HEK293 (cell line): ENCODE results near the gene GPR119.

Experiments
- BCL11A ChIP-seq: fragments of 450-650 bp; formaldehyde crosslinking; IDR thresholded peaks from 2 replicates; pipeline ENCODE4 v1.5.1; 2016; ENCODE audit warnings: low read depth, missing biosample characterization, missing genetic modification characterization
- CTCF ChIP-seq: fragments of 450-650 bp; formaldehyde crosslinking; IDR thresholded peaks from 2 replicates; pipeline ENCODE4 v1.5.1; 2016; ENCODE audit warnings: missing biosample characterization, missing genetic modification characterization
- FEZF1 ChIP-seq: fragments of 450-650 bp; formaldehyde crosslinking; IDR thresholded peaks from 2 replicates; pipeline ENCODE4 v1.5.1; 2016; ENCODE audit warnings: missing biosample characterization, missing genetic modification characterization
- OVOL3 ChIP-seq: fragments of 450-650 bp; formaldehyde crosslinking; IDR thresholded peaks from 2 replicates; pipeline ENCODE4 v1.5.1; 2016; ENCODE audit warnings: missing biosample characterization, missing genetic modification characterization
- REPIN1 ChIP-seq: fragments of 450-650 bp; formaldehyde crosslinking; IDR thresholded peaks from 2 replicates; pipeline ENCODE4 v1.5.1; 2017; ENCODE audit warnings: missing biosample characterization, missing genetic modification characterization, low read depth
- ZNF184 ChIP-seq: fragments of 450-650 bp; IDR thresholded peaks from 2 replicates; pipeline ENCODE4 v1.5.1; 2018; ENCODE audit warnings: missing biosample characterization, mild to moderate bottlenecking, missing genetic modification characterization
- ZNF211 ChIP-seq: fragments of 450-650 bp; formaldehyde crosslinking; IDR thresholded peaks from 2 replicates; pipeline ENCODE4 v1.5.1; 2016; ENCODE audit warnings: low read depth, missing biosample characterization, missing genetic modification characterization
- ZNF600 ChIP-seq: fragments of 450-650 bp; formaldehyde crosslinking; IDR thresholded peaks from 2 replicates; pipeline ENCODE4 v1.5.1; 2016; ENCODE audit warnings: missing biosample characterization, missing genetic modification characterization
- ZNF629 ChIP-seq: fragments of 450-650 bp; formaldehyde crosslinking; IDR thresholded peaks from 2 replicates; pipeline ENCODE4 v1.5.1; 2017; ENCODE audit warnings: missing biosample characterization, missing genetic modification characterization
- TF ChIP-seq, protein P1 (sequence below): fragments of 450-650 bp; formaldehyde crosslinking; IDR thresholded peaks from 2 replicates; pipeline ENCODE4 v1.5.1; 2016; ENCODE audit warnings: missing biosample characterization, missing genetic modification characterization
- TF ChIP-seq, protein P2 (sequence below): fragments of 450-650 bp; formaldehyde crosslinking; conservative IDR thresholded peaks from 2 replicates; pipeline ENCODE4 v1.5.1; 2016; ENCODE audit warnings: low read depth, missing biosample characterization, missing genetic modification characterization
- TF ChIP-seq, protein P3 (sequence below): fragments of 450-650 bp; formaldehyde crosslinking; IDR thresholded peaks from 2 replicates; pipeline ENCODE4 v1.5.1; 2016; ENCODE audit warnings: missing biosample characterization, missing genetic modification characterization, borderline replicate concordance

GRCh38 chrX:130413415-130413814 lies 27.9 kb upstream of the GPR119 start:
- TF ChIP-seq CTCF (tag by site-specific recombination), result no peak
- no peak for TF ChIP-seq ZNF629
- TF ChIP-seq OVOL3, result no peak
- no peak for TF ChIP-seq REPIN1
- TF ChIP-seq, protein P1, sequence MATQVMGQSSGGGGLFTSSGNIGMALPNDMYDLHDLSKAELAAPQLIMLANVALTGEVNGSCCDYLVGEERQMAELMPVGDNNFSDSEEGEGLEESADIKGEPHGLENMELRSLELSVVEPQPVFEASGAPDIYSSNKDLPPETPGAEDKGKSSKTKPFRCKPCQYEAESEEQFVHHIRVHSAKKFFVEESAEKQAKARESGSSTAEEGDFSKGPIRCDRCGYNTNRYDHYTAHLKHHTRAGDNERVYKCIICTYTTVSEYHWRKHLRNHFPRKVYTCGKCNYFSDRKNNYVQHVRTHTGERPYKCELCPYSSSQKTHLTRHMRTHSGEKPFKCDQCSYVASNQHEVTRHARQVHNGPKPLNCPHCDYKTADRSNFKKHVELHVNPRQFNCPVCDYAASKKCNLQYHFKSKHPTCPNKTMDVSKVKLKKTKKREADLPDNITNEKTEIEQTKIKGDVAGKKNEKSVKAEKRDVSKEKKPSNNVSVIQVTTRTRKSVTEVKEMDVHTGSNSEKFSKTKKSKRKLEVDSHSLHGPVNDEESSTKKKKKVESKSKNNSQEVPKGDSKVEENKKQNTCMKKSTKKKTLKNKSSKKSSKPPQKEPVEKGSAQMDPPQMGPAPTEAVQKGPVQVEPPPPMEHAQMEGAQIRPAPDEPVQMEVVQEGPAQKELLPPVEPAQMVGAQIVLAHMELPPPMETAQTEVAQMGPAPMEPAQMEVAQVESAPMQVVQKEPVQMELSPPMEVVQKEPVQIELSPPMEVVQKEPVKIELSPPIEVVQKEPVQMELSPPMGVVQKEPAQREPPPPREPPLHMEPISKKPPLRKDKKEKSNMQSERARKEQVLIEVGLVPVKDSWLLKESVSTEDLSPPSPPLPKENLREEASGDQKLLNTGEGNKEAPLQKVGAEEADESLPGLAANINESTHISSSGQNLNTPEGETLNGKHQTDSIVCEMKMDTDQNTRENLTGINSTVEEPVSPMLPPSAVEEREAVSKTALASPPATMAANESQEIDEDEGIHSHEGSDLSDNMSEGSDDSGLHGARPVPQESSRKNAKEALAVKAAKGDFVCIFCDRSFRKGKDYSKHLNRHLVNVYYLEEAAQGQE (tag by site-specific recombination), result no peak
- TF ChIP-seq, protein P2, sequence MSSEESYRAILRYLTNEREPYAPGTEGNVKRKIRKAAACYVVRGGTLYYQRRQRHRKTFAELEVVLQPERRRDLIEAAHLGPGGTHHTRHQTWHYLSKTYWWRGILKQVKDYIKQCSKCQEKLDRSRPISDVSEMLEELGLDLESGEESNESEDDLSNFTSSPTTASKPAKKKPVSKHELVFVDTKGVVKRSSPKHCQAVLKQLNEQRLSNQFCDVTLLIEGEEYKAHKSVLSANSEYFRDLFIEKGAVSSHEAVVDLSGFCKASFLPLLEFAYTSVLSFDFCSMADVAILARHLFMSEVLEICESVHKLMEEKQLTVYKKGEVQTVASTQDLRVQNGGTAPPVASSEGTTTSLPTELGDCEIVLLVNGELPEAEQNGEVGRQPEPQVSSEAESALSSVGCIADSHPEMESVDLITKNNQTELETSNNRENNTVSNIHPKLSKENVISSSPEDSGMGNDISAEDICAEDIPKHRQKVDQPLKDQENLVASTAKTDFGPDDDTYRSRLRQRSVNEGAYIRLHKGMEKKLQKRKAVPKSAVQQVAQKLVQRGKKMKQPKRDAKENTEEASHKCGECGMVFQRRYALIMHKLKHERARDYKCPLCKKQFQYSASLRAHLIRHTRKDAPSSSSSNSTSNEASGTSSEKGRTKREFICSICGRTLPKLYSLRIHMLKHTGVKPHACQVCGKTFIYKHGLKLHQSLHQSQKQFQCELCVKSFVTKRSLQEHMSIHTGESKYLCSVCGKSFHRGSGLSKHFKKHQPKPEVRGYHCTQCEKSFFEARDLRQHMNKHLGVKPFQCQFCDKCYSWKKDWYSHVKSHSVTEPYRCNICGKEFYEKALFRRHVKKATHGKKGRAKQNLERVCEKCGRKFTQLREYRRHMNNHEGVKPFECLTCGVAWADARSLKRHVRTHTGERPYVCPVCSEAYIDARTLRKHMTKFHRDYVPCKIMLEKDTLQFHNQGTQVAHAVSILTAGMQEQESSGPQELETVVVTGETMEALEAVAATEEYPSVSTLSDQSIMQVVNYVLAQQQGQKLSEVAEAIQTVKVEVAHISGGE (tag by site-specific recombination), result no peak
- TF ChIP-seq, protein P3, sequence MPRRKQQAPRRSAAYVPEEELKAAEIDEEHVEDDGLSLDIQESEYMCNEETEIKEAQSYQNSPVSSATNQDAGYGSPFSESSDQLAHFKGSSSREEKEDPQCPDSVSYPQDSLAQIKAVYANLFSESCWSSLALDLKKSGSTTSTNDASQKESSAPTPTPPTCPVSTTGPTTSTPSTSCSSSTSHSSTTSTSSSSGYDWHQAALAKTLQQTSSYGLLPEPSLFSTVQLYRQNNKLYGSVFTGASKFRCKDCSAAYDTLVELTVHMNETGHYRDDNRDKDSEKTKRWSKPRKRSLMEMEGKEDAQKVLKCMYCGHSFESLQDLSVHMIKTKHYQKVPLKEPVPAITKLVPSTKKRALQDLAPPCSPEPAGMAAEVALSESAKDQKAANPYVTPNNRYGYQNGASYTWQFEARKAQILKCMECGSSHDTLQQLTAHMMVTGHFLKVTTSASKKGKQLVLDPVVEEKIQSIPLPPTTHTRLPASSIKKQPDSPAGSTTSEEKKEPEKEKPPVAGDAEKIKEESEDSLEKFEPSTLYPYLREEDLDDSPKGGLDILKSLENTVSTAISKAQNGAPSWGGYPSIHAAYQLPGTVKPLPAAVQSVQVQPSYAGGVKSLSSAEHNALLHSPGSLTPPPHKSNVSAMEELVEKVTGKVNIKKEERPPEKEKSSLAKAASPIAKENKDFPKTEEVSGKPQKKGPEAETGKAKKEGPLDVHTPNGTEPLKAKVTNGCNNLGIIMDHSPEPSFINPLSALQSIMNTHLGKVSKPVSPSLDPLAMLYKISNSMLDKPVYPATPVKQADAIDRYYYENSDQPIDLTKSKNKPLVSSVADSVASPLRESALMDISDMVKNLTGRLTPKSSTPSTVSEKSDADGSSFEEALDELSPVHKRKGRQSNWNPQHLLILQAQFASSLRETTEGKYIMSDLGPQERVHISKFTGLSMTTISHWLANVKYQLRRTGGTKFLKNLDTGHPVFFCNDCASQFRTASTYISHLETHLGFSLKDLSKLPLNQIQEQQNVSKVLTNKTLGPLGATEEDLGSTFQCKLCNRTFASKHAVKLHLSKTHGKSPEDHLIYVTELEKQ (tag by site-specific recombination), result no peak
- no peak for TF ChIP-seq ZNF184 (tag by site-specific recombination)
- no peak for TF ChIP-seq ZNF600 (tag by site-specific recombination)
- TF ChIP-seq FEZF1 (tag by site-specific recombination), result no peak
- TF ChIP-seq ZNF211 (tag by site-specific recombination), result no peak
- TF ChIP-seq BCL11A (tag by site-specific recombination), result no peak
